Smooth muscle cell (in vitro differentiated cells): ENCODE measurements around the gene ZNF597. TPM values are rescaled to one million over a fixed set of nuclear protein-coding genes. Genes with fewer than 3 reads are reported as not detected.
A peak's percentile ranks its signal among the peaks of the same experiment; 100 is the strongest.

ENCODE experiments used
- DNase-seq: peaks from one replicate; lab custom pipeline; 2025; ENCODE audit not compliant: unreplicated experiment; lab: John Stamatoyannopoulos, UW
- H2AFZ ChIP-seq: fragments of 200-600 bp; sonication (generic); 2 replicates; pipeline ENCODE4 v1.6.0; 2016; ENCODE audit warnings: antibody characterized with exemption, low read depth, mild to moderate bottlenecking
- H3F3A ChIP-seq: fragments of 200-600 bp; sonication (generic); 2 replicates; pipeline ENCODE4 v1.6.0; 2017; ENCODE audit warnings: antibody characterized with exemption, low read depth
- H3K27ac ChIP-seq: fragments of 200-600 bp; sonication (generic); 2 replicates; pipeline ENCODE4 v1.5.1; 2016; ENCODE audit warnings: low read depth, mild to moderate bottlenecking
- H3K27me3 ChIP-seq: fragments of 200-600 bp; sonication (generic); 2 replicates; pipeline ENCODE4 v1.6.1; 2016; ENCODE audit warnings: low read depth, mild to moderate bottlenecking
- H3K36me3 ChIP-seq: fragments of 200-600 bp; sonication (generic); 2 replicates; pipeline ENCODE4 v1.5.1; 2016; ENCODE audit warnings: low read depth
- H3K4me1 ChIP-seq: fragments of 200-600 bp; sonication (generic); 2 replicates; pipeline ENCODE4 v1.5.1; 2016; ENCODE audit warnings: low read depth
- H3K4me2 ChIP-seq: fragments of 200-600 bp; sonication (generic); 2 replicates; pipeline ENCODE4 v1.6.0; 2016; ENCODE audit warnings: mild to moderate bottlenecking
- H3K4me3 ChIP-seq: fragments of 200-600 bp; sonication (generic); 2 replicates; pipeline ENCODE4 v1.5.1; 2016; ENCODE audit warnings: mild to moderate bottlenecking
- H3K79me2 ChIP-seq: fragments of 200-600 bp; sonication (generic); 2 replicates; pipeline ENCODE4 v1.6.0; 2016; ENCODE audit warnings: low read depth, mild to moderate bottlenecking
- H3K9ac ChIP-seq: fragments of 200-600 bp; sonication (generic); 2 replicates; pipeline ENCODE4 v1.6.0; 2016; ENCODE audit warnings: low read depth
- H3K9me3 ChIP-seq: fragments of 200-600 bp; sonication (generic); replicated peaks from 2 replicates; pipeline ENCODE4 v1.5.1; 2016; ENCODE audit warnings: low read depth
- H4K20me1 ChIP-seq: fragments of 200-600 bp; sonication (generic); 2 replicates; pipeline ENCODE4 v1.6.0; 2016; ENCODE audit warnings: low read depth
- WGBS: methylation state at CpG from one replicate; pipeline ENCODE4 v1.1.7; 2016; ENCODE audit warnings: low lambda C conversion rate; 5-methylcytosine and 5-hydroxymethylcytosine counted together
- polyA plus RNA-seq: library from polyadenylated mRNA; unstranded; fragments of >200 nt; fragmentation: Nextera tagmentation; extraction: Ambion mirVana; gene quantifications from 2 replicates; pipeline ENCODE4 v1.2.1, GENCODE V29; 2016
- total RNA-seq: library from RNA; depleted of rRNA; stranded (reverse); fragments of >200 nt; gene quantifications from 2 replicates; pipeline ENCODE4 v1.2.3, GENCODE V29; 2014
- TF ChIP-seq, protein P1 (sequence below): fragments of 200-600 bp; sonication (generic); IDR thresholded peaks from 2 replicates; pipeline ENCODE4 v1.5.1; 2017; ENCODE audit warnings: borderline replicate concordance, mild to moderate bottlenecking, antibody characterized with exemption; ENCODE audit not compliant: insufficient read depth, poor library complexity, severe bottlenecking

The ZNF597 gene
- total and polyA plus RNA-seq, 2 experiments from 2014 or later = 6.7 to 12.5 TPM

DNA sequence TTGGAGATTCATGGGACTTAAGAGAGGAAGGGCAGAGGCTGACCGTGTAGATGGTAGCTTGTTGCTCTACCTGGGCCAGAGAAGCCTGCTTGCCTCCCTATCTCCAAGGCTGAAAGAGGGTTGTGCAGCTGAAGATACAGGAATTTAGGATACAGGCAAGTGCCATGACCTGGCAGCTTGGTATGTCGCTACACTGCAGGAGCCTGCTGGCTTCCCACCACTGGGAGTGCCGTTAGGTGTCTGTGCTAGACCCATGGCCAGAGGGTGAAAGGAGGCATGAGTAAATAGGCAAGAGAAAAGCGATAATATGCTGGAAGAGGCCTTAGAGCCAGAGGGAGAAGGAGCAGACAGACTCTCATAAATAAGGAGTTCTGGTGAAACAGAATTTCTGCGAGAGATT, 10.8 kb upstream of the ZNF597 start:
- WGBS = 55% methylated on average over 5 of the region's 5 CpGs
- TF ChIP-seq, protein P1, sequence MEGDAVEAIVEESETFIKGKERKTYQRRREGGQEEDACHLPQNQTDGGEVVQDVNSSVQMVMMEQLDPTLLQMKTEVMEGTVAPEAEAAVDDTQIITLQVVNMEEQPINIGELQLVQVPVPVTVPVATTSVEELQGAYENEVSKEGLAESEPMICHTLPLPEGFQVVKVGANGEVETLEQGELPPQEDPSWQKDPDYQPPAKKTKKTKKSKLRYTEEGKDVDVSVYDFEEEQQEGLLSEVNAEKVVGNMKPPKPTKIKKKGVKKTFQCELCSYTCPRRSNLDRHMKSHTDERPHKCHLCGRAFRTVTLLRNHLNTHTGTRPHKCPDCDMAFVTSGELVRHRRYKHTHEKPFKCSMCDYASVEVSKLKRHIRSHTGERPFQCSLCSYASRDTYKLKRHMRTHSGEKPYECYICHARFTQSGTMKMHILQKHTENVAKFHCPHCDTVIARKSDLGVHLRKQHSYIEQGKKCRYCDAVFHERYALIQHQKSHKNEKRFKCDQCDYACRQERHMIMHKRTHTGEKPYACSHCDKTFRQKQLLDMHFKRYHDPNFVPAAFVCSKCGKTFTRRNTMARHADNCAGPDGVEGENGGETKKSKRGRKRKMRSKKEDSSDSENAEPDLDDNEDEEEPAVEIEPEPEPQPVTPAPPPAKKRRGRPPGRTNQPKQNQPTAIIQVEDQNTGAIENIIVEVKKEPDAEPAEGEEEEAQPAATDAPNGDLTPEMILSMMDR = no peak
- no peaks in the 10 kb centered on the region for H3K27me3 ChIP-seq
- H3K4me3 ChIP-seq = no peak overlapping the region
- DNase-seq = no peak
- H3K4me1 ChIP-seq = peaks cover 11% of the 10 kb centered on the region
- H3K9ac ChIP-seq = no peak overlapping the region
- no peaks in the 10 kb centered on the region for H3K9me3 ChIP-seq
- no peak overlapping the region for H2AFZ ChIP-seq
- H3F3A ChIP-seq = no peaks in the 10 kb centered on the region
- no peak overlapping the region for H3K27ac ChIP-seq
- no peaks in the 10 kb centered on the region for H3K36me3 ChIP-seq
- H4K20me1 ChIP-seq = peaks cover 5% of the 10 kb centered on the region
- H3K4me2 ChIP-seq = no peak overlapping the region
- peaks cover 6% of the 10 kb centered on the region for H3K79me2 ChIP-seq

DNA sequence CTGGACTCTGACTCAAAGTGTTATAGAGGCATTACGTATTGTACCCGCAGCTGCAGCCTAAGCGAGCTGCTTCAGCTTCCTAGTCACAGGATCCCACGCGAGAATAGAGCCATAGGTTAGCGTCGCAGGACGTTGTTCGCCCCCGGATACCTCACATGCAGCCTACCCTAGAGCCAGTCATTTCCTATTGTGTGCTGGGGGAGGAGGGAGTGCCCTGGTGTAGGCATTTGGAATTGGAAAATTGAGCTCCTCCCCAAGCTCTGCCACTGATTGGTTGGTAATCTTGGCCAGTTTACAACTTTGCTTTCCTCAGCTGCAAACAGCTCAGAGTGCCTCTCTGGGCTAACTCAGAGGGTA, 706 bp upstream of the ZNF597 start:
- H3K4me1 ChIP-seq = peaks cover 7% of the 10 kb centered on the region
- peak overlapping the region; percentile 40 for H2AFZ ChIP-seq
- peak overlapping the region; percentile 98 for H3K27ac ChIP-seq
- H3K9me3 ChIP-seq = peaks cover 6% of the 10 kb centered on the region
- H3K36me3 ChIP-seq = peaks cover 3% of the 10 kb centered on the region
- peak overlapping the region; percentile 66 for H3K4me3 ChIP-seq
- no peaks in the 10 kb centered on the region for H3K27me3 ChIP-seq
- H4K20me1 ChIP-seq = peaks cover 7% of the 10 kb centered on the region
- no peak for DNase-seq
- 33% methylated on average over 10 of the region's 10 CpGs for WGBS
- H3K4me2 ChIP-seq = peak overlapping the region; percentile 76
- H3K79me2 ChIP-seq = peaks cover 43% of the 10 kb centered on the region
- H3K9ac ChIP-seq = peak overlapping the region; percentile 97
- no peaks in the 10 kb centered on the region for H3F3A ChIP-seq
- TF ChIP-seq, protein P1 = no peak

DNA sequence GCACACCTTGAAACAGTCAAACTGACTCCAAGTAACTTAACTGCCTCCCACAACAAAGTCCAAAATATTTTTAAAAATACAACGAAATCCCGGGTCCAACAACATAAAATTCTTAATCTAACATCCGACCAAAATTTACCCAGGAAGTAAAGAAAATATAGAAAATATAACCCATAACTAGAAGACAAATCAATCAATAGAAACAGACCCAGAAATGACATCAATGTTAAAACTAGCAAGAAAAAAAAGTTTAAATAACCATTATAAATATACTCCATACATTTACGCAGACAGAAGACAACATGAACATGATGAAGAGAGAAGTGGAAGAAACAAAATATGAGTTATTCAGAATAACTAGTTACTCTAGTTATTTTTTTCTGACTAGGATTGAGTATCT, 3.7 kb downstream of the ZNF597 start:
- Histone ChIP-seq H3K79me2 (peaks cover 44% of the 10 kb centered on the region), H3F3A (no peaks in the 10 kb centered on the region), H4K20me1 (peaks cover 22% of the 10 kb centered on the region), H3K9ac (no peak overlapping the region), H3K4me3 (no peak overlapping the region), H2AFZ (no peak overlapping the region), H3K4me1 (peaks cover 5% of the 10 kb centered on the region), H3K36me3 (peaks cover 3% of the 10 kb centered on the region), H3K27ac (no peak overlapping the region), H3K27me3 (no peaks in the 10 kb centered on the region), H3K9me3 (peaks cover 6% of the 10 kb centered on the region), H3K4me2 (no peak overlapping the region)
- TF ChIP-seq, protein P1 = no peak
- DNase-seq = no peak
- WGBS = 96% methylated on average over 4 of the region's 4 CpGs

DNA sequence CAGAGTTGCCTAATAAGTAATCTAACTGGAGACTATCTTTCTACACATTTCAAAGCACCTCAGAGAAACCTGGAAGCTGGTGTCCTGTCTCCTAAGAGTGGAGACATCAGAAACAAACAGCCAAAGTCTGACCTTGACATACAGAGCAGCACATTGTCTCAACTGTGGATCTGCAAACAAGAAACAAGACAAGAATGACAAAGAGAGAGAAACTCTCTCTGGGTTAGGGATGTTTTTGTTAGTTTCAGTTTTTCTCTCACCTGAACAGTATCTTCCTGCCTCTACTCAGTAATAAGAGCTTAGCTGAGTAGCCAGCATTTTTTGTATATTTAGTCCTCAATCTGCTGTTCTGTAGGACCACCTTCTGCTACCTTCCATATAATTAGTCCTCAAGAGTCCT, 8.9 kb downstream of the ZNF597 start:
- H3K9ac ChIP-seq = no peak overlapping the region
- no peaks in the 10 kb centered on the region for H3F3A ChIP-seq
- no peak overlapping the region for H3K4me2 ChIP-seq
- H3K9me3 ChIP-seq = no peaks in the 10 kb centered on the region
- H3K4me3 ChIP-seq = no peak overlapping the region
- no peak overlapping the region for H3K27ac ChIP-seq
- H3K4me1 ChIP-seq = no peaks in the 10 kb centered on the region
- no peaks in the 10 kb centered on the region for H3K36me3 ChIP-seq
- DNase-seq = no peak
- peaks cover 12% of the 10 kb centered on the region for H3K79me2 ChIP-seq
- TF ChIP-seq, protein P1 = no peak
- H3K27me3 ChIP-seq = no peaks in the 10 kb centered on the region
- no peak overlapping the region for H2AFZ ChIP-seq
- H4K20me1 ChIP-seq = peaks cover 27% of the 10 kb centered on the region
